ENCODE data around the gene IER5L.

DNA sequence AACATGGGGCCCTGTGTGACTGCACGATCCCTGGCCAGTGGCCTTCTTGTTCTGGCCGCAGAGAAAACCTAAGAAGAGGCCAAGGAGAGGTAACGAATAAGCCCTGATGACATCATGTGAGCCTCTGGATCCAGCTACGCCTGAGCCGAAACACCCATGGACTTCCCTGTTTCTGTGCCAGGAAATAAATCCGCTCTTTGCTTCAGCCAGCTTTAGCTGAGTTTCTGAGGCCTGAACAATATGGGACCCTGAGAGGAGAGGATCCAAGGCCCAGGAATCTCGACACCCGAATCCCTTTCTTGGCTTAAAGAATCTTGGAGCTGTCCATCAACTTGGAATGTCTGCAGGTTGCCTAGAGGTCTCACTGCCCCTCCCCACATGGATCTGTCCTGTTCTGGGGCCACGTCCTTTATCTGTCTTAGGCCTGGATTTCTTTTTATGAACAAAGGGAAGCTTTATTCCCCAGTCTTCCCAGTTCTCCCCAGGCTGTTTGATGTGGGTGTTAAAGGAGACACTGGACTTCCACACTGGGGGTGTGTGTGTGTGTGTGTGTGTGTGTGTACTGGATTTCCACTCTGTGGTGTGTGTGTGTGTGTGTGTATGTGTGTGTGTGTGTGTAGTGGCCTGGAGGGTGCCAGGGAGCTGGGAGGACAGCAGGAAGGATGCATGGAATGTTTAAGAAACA, 13.7 kb downstream of the IER5L start:
- TF ChIP-seq CREB1 (CRISPR knock-in tag; IDR thresholded peaks at IDR 0.05) = no peak
- TF ChIP-seq, protein P1, sequence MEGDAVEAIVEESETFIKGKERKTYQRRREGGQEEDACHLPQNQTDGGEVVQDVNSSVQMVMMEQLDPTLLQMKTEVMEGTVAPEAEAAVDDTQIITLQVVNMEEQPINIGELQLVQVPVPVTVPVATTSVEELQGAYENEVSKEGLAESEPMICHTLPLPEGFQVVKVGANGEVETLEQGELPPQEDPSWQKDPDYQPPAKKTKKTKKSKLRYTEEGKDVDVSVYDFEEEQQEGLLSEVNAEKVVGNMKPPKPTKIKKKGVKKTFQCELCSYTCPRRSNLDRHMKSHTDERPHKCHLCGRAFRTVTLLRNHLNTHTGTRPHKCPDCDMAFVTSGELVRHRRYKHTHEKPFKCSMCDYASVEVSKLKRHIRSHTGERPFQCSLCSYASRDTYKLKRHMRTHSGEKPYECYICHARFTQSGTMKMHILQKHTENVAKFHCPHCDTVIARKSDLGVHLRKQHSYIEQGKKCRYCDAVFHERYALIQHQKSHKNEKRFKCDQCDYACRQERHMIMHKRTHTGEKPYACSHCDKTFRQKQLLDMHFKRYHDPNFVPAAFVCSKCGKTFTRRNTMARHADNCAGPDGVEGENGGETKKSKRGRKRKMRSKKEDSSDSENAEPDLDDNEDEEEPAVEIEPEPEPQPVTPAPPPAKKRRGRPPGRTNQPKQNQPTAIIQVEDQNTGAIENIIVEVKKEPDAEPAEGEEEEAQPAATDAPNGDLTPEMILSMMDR (IDR thresholded peaks at IDR 0.05) = no peak
- TF ChIP-seq, protein P2, sequence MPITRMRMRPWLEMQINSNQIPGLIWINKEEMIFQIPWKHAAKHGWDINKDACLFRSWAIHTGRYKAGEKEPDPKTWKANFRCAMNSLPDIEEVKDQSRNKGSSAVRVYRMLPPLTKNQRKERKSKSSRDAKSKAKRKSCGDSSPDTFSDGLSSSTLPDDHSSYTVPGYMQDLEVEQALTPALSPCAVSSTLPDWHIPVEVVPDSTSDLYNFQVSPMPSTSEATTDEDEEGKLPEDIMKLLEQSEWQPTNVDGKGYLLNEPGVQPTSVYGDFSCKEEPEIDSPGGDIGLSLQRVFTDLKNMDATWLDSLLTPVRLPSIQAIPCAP (CRISPR knock-in tag; IDR thresholded peaks at IDR 0.05) = no peak
- TF ChIP-seq SP1 (CRISPR knock-in tag; conservative IDR thresholded peaks at IDR 0.05) = no peak
- no peak for TF ChIP-seq MYBL2 (CRISPR knock-in tag; IDR thresholded peaks at IDR 0.05)
- TF ChIP-seq FOXK1 (CRISPR knock-in tag; IDR thresholded peaks at IDR 0.05) = no peak
- TF ChIP-seq, protein P3, sequence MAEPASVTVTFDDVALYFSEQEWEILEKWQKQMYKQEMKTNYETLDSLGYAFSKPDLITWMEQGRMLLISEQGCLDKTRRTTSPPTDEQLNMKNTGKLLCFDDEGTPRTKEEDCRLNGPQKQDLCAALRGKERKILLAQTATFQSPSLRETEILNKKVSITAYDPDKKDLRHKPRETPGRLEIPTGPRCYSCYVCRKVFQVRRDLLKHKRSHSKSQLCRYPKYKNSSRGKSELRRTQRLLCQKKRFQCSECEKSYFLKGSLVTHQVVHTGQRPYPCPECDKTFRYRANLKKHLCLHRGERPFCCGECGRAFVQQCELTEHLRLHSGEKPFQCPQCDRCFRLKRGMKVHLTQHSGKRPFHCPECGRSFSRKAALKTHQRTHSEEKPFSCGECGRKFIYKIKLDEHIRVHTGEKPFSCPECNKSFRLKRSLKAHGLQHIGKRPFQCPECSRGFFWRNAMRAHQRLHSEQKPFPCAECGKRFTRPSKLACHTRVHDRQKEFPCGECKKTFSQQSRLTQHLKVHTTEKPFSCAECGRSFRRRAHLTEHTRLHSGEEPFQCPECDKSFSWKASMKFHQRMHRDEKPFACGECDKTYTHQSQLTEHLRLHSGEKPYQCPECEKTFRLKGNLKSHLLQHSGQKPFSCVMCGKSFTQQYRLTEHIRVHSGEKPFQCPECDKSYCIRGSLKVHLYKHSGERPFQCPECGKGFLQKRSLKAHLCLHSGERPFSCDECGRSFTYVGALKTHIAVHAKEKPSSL (CRISPR knock-in tag; conservative IDR thresholded peaks at IDR 0.05) = no peak
- TF ChIP-seq ZNF232 (CRISPR knock-in tag; IDR thresholded peaks at IDR 0.05) = no peak
- no peak for TF ChIP-seq NR2C2 (CRISPR knock-in tag; IDR thresholded peaks at IDR 0.05)
- TF ChIP-seq, protein P4, sequence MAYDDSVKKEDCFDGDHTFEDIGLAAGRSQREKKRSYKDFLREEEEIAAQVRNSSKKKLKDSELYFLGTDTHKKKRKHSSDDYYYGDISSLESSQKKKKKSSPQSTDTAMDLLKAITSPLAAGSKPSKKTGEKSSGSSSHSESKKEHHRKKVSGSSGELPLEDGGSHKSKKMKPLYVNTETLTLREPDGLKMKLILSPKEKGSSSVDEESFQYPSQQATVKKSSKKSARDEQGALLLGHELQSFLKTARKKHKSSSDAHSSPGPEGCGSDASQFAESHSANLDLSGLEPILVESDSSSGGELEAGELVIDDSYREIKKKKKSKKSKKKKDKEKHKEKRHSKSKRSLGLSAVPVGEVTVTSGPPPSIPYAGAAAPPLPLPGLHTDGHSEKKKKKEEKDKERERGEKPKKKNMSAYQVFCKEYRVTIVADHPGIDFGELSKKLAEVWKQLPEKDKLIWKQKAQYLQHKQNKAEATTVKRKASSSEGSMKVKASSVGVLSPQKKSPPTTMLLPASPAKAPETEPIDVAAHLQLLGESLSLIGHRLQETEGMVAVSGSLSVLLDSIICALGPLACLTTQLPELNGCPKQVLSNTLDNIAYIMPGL (CRISPR knock-in tag; IDR thresholded peaks at IDR 0.05) = no peak
- TF ChIP-seq KAT7 (CRISPR knock-in tag; IDR thresholded peaks at IDR 0.05; ENCODE audit: borderline replicate concordance) = no peak
- no peak for TF ChIP-seq JUN (CRISPR knock-in tag; IDR thresholded peaks at IDR 0.05)
